GM18519 (cell line): ENCODE results near the gene MORF4L1.
"Not testable (repeated sequence)": the region's sequence is repeated elsewhere in the genome, so short reads cannot be mapped to it uniquely, and the experiment has no call there.

Experiments used
- ATAC-seq: cut with Tn5 transposase; IDR thresholded peaks from one replicate; pipeline ENCODE4 v1.9.1; 2021; ENCODE audit warnings: mild to moderate bottlenecking, moderate library complexity; ENCODE audit not compliant: unreplicated experiment, low FRiP score

The MORF4L1 gene

DNA sequence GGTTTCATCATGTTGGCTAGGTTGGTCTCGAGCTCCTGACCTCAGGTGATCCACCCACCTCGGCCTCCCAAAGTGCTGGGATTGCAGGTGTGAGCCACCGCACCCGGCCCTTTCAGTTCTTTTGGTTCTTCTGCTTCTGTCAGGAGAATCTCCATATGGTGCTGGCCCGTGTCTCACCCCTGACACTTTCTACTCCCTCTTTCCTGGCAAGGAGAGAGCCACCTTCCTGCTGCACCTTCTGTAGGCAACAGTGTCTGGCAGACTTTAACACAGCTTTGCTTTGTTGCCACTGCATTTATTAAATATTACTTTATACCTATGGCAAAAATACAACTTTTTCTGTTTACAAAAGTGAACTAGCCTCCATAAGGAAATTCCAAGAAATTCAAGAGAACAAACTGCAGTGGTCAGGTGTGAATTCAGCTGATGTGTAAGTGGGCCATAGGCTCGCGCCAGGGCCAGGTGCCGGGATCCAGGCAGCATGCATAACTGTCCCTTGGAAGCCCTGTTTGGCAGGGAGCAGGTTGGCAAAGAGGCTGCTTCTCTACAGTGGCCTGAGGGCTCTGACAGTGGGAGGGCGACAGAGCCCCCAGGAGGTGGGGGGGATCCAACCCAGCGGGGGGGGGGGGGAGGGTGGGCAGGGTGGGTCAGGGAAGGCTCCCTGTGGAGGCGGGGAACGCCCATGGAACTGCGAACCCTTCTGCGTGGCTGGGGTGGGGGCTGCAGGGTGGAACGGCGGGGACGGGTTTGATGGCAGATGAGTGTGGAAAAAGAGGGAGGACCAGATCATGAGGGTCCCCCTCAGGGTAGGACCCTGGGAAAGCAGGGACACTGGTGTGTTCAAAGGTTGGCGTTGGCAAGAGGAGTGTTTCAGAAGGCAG, 51.0 kb downstream of the MORF4L1 start:
- ATAC-seq, result no peak

DNA sequence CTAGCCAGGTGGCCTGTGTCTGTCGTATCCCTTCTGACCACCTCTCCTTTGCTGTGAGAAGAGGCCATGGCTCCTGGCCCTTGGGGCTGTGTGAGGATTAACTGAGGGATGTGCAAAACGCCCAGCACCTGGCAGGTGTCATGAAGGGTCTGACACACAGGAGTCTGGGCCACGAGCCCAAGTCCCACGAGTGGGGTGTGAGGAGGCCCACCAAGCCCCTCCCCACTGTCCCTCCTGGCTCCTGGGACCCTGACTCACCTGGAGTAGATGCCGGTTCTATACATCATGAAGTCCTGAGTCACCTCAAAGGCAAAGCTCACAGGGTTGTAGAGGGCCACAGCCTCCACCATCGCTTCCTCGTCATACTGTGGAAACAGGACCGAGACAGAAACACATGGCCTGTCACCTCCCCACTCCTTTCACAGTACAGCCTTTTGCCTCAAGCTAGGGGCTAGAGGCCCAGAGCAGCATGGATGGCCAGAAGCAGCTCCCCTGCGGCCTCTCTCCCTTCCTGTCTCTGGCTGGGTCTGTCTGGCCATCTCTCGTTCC, 52.5 kb downstream of the MORF4L1 start:
- no peak for ATAC-seq

DNA sequence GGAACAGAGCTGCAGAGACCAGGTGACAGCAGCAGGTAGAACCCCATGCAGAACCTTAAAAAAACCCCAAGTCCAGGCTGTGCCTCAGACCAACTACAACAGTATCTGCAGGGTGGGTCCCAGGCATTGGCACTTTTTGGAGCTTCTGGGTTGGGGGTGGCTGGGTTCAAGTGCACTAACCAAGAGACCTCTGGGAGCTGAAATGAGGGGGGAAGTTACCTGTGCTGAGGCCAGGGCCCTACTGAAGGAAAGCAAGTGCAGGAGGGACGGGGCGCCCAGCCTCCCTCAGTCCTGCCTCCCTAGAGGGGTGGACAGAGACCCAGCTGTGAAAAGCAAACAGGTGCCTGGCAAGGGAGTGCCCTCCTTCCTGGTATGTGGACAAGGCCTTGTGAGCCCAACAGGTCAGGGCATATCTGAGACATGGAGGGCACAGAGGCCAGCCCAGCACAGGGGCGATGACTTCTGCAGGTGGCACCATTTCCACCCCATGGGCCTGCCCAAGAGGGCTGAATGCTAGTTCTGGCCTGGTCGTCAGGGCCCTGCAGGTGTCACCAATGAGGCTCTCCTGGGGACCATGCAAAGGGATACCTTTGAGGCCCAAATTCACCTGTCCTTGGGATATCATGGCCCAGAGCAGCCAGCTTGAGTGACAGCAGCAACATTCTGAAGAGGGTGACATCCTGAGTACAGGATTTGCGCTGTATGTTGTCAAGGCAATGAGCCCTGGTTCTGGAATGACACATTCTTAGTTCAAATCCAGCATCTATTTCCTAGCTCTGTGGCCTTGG, 53.5 kb downstream of the MORF4L1 start:
- no peak for ATAC-seq

DNA sequence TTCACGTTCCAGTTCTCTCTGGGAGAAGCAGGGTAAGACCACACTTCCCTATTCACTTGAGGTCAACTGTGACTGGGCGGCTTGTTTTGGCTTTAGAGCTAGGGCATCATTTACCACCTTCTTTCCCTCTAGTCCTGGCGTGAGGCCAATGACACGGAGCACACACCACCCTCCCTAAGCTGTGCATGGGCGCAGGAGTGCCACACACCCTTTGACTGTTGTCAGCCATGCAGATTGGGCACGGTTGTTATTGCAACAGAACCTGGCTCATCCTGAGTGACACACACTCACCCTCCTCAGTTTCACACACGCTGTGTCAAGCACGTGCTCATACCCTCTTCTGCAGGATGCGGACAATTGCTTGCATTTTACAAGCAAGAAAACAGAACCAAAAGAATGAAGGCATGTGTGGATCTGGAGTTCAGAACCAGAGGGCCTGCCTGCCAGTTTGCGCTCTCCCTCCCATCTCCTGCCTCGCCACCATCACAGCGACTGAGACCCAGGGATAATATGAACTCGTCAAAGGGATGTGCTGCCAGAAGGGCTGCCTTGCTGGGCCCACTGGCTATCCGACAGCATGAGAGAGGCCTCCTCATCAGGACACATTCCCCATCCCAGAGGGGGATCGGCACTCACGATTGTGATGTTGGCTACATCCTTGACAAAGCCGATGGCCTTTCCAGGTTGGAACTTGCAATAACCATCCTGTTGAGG, 54.5 kb downstream of the MORF4L1 start:
- no peak for ATAC-seq

DNA sequence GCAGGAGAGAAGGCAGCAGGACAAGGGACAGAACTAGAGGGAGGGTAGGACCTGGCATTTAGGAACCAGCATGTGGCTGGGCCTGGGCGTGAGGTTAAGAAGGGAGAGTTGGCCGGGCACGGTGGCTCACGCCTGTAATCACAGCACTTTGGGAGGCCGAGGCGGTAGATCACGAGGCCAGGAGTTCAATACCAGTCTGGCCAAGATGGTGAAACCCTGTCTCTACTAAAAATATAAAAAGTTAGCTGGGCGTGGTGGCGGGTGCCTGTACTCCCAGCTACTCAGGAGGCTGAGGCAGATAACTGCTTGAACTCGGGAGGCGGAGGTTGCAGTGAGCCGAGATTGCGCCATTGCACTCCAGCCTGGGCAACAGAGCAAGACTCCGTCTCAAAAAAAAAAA, 55.5 kb downstream of the MORF4L1 start:
- ATAC-seq, result not testable (repeated sequence)

DNA sequence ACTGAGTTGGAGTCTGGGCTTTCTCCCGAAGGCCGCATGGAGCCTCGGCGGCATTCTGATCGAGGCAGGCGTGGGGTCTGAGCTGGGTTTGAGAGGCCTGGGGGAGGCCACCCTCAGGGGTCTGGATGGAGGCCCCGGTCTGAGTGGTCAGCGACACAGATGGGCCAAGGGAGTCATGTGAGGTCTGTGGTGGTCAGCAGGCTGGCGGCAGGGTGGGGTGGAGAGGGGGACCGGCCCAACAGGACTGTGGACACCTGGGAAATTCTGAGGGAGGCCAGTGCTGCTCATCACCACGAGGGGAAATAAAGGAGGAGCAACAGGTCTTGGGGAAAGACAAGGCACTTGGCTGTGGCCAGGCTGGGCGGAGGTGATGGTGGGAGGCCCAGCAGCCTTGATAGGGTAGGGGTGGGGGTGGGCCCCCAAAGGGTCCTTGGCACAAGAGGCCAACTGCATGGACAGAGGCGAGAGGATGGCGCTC, 56.0 kb downstream of the MORF4L1 start:
- ATAC-seq, result no peak

DNA sequence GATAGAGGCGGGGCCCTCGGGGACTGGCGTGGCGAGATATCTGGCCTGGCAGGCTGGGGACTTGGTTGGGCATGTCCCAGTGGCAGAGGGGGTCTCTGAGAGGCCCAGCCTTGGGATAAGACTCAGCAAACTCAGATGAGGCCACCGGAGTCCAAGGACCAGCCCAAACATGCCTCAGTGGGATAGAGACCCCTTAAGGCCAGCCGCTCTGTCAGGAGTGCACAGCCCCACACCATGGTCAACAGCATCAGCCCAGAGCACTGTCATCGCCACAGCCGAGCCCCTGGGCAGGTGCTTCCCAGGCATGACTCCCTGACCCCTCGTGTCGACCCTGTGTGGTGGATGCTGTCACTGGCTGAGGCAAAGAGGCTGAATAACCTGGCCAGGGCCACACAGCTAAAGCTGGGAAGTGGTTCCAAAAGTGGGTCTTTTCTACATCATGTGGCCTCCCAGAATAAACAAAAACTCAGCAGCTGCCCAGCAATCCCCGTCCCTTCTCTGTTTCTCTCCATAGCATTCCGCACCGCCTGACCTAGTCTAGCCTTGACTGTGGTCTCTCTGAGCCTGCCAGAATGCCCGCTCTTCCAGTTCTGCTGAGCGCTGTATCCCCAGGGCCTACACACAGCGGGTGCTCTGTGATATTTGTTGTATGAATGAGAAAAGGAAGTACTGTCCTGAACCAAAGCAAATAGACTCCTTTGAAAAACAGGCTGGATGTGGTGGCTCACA, 57.0 kb downstream of the MORF4L1 start:
- ATAC-seq, result no peak

DNA sequence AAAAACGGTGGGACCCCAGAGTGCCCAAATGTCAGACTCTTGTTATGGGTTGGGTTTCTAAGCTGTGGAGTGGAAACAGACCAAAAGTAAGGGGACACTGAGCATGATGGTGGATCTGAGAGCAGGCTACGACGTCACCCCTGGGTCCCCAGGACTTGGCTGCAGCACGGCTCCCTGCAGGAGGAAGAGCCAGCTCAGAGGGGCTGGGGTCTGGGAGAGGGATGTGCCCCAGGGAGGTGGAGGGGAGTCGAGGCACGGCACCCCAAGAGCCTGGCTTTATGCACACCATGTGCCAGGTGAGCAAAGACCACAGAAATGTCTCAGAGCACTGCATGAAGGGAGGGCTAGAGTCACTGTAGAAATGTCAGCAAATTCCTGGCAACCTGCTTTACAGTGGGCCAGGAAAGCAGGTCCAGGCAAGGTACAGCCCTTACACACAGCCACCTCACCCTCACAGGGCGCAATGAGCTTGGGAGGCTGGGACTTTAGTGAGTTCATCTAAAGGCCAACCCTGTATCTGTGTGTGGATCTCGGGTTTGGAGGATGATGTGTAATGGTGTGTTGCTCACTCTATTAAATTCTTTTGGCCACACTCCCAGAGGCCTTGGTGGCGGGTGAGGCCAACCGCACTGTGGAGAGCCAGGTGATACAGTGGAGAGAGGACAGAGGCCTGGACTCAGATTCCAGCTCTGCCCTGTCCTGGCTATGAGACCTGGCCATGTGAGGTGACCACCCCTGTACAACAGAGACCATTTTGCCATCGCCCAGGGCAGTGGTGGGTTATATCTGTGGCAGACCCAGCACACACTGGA, 58.1 kb downstream of the MORF4L1 start:
- ATAC-seq, result no peak

DNA sequence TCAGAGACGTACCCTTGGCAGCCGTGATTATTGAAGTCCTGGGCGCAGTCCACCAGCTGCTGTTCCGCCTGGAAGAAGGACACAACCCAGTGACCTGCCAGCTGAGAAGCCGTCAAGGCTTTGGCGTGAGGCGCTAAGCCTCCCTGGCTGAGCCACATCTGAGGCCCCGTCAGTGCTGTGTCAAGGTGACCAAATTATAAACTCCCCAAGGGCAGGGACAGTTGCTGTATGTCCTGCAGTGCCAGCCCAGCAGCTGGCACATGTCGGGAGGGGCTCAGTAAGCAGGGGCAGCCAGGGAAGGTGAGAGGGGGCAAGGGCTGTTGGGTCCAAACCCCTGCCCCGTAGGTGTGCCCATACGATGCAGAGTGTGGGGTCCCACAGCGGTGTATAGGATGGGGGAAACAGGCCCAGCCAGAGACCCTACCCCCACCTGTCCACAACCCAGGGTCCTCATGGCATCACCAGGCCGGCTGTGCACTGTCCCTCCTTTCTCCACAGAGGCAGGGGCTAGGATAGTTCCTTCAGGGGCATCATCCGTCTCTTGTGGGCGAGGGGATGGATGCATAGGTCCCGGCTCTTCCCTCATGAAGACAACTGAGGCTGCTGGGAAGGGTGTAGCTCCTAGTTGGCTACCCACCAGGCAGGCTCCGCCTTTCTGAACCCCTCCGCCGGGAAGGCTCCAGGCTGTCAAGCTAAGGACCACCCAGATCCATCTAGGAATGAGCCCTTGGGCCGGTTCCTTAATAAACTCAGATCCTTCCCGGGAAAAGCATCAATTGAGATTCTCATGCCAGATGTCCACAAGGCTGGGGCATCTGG, 59.0 kb downstream of the MORF4L1 start:
- ATAC-seq, result no peak

DNA sequence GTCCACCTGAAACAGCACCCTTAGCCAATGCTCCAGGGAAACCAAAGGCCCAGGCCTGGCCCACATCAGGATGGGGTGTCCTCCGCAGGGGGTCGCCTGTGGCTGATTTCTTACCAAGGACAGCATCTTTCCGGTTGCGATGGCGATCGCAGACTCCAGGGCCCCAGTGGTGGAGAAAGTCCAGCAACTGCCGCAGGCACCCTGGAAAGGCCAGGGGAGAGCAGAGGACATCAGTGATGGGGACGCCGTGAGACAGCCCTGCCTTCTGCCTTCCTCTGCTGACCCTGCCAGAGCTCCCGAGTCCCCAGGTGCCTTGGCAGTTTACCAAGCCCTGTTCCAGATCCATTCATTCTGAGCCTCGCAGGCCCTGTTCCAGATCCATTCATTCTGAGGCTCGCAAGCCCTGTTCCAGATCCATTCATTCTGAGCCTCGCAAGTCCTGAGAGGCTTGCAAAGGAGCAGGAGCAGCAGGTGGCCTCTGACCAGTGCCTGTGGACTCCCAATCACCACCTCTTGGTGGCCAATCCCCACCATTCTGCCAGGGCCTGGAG, 59.6 kb downstream of the MORF4L1 start:
- ATAC-seq, result no peak

DNA sequence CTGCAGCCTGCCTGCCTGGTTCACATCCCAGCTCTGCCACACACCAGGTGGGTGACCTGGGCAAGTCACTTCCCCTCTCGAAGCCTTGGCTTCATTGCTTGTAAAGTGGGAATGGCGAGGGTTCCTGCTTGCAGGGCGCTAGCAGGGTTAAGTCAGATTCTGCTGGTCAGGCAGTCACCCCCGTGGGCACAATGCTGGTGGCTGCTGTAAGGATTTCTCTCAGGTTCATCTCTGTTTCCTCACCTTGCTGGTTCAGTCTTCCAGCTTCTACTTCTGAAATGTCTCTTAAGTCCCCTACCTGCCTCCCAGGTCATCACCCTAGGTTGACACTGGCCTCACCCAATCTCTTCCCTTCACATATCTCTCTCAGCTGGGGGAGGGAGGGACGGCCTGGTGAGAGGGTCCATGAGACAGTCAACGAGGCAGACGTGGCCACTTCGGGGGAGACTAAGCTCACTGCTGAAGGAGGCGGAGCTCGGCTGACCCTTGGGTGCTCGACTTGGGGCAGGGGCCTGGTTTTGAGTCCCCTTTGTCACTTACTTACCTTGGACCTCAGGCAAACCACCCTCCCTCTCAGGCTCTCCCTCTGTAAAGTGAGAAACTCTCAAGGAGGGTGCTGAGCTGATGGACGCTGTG, 60.6 kb downstream of the MORF4L1 start:
- ATAC-seq, result no peak

DNA sequence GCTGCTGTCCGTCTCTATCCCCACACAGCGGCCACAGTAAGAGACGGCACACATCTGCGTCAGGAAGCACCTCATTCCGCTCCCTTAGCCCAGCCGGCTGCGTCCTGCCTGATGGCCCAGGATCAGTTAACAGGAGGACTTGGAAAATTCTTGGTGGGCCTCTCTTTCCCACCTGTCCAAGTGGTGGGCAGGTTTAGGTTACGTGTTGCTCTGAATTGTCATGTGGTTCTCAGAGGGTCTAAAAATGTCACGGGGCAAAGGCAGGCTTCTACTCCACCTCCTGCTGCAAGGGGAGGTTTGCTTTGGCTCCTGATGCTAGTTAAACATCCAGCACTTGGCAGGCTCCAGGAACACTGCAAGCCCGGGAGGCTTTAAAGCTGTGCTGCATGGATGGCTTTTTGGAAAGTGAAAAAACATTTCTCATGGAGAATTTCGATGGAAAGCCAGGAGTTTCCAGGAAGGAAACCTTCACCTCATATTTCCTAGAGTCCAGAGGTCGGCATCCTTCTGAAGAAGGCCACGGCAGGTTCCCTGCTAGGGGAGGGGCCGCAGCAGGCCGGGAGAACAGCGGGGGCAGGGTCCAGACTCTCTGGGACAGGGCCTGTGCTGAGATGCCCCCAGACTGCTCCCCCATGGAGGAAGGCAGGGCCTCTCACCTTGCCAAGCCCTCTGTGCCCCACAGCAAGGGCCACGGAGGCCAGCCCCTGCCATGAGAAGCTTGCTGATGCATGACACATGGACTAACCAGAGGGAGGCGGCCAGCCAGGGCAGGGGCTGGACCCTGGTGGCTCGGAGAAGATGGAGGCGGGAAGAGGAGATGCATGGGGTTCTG, 61.3 kb downstream of the MORF4L1 start:
- ATAC-seq, result no peak

DNA sequence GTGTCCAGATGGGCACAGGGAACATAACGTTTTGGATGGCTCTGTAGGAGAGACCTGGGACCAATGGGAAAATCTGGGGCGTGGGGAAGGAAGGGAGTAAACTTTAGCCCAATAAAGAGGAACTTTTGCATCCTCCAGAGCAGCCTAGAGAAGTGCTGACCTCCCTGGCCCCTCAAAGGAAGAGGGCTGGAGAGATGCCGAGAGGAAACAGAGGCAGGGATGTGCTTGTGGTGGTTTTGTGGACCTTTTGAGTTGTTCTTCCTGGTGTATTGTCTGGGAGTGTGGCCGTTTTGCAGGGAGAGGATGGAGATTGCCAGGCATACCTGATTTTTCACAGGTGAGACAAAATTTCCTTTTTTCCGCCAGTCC, 61.9 kb downstream of the MORF4L1 start:
- no peak for ATAC-seq

DNA sequence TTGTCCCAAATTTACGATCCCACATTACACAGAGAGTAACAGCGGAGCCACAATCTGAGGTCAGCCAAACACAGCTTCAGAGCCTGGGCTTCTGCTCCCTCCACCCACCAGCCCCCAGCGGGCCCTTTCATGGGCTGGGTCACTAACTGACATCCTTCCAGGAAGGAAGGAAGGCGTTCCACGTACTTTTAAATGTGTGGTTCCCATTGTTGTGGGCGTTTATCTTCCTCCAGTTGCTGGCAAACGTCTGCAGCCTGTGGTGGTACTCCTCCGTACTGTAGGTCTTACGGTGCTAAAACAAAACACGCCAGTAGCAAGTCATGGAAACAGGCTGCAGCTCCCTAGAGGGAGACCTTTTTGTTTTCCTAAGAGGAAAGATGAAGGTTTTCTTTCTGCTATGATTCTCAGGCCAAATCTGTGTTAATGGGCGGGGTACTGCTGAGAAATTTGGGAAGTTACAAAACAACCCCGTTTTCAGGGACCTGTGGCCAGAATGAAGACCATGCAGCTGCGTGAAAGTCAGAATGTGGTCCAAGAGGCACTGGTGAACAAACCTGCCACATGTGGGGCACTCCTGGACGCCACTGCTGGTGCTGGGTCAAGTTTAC, 64.5 kb downstream of the MORF4L1 start:
- no peak for ATAC-seq

DNA sequence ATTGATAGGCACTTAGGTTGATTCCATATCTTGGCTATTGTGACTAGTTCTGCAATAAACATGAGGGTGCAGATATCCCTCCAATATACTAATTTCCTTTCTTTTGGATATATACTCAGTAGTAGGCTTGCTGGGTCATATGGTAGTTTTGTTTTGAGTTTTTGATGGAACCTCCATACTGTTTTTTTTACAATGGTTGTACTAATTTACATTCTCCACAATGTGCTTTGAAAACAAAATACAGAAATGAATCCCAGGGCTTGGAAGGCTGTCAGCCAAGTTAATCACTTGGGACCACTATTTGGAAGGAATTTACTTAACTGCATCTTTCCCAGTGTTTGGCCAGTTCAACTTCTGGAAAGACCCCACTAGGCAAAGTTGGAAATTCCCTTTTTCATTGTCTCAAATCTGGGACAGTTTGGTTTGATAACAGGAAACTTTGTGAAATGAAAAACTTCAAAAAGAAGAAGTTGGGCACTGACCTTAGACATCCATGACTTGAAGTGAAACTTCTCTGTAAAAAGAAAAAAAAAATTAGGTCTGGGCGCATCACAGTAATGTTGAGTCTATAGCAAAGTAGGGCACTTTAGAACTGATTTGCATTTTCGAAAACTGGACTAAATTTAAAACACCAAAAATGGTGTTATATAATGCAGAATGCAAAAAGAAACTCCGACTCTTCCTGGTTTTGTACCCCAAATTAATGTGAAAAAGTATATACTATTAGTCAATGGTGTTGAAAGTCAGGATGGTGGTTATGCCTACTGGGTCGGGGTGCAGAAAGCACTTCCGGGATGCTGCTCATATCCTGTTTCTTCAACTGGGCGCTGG, 66.2 kb downstream of the MORF4L1 start:
- peak; percentile 48 for ATAC-seq

DNA sequence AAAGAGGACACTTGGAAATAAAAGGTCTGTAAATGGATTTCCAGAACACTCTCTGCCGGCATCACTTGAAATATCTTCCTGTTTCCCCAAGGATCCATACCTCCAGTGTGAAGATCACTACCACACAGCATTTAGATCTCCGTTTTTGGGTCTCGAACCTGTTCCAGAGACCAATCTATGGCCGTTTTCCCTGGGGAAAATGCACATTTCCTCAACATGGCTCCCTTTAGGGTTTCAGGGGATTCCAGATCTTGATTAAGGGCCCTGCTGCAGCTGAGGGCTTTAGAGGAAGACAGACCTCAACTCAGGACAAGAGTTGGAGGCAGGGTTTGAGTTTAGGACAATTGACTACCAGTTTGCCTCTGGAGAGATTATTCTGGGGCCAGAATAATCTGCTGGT, 70.1 kb downstream of the MORF4L1 start:
- ATAC-seq, result no peak
